Measurements from ENCODE around the gene STEAP1B. TPM values are rescaled to one million over a fixed set of nuclear protein-coding genes. Genes with fewer than 3 reads are reported as not detected.
A peak's percentile ranks its signal among the peaks of the same experiment; 100 is the strongest.
"Not testable (repeated sequence)": the region's sequence is repeated elsewhere in the genome, so short reads cannot be mapped to it uniquely, and the experiment has no call there.

STEAP1B gene
- total and polyA plus RNA-seq, 3 donors from 2014 or later: 7.4 to 11.3 (median 11.3) TPM

GRCh38 chr7:22452142-22452959 lies 47.6 kb downstream of the STEAP1B start:
- DNase-seq: peak; percentile 86
- no peaks in the 10 kb centered on the region for H3K27me3 ChIP-seq
- H3K27ac ChIP-seq: no peak overlapping the region
- no peaks in the 10 kb centered on the region for H3K9me3 ChIP-seq
- peak; percentile 29 to 78 (median 63) for TF ChIP-seq CTCF (IDR thresholded peaks at IDR 0.05)
- TF ChIP-seq POLR2A (IDR thresholded peaks at IDR 0.05): no peak
- H3K36me3 ChIP-seq (ENCODE audit: low read depth, missing control alignments): no peaks in the 10 kb centered on the region
- intact Hi-C loops (cut with DNase I; ENCODE audit: low total_unique reads): no loop called here
- H3K4me3 ChIP-seq: peak overlapping the region in 1 of 2 donors; percentile 27
- peaks cover 7% of the 10 kb centered on the region for H3K4me1 ChIP-seq
- 14 to 17% methylated on average over 19 of the region's 19 CpGs for WGBS, 2 donors

- H3K4me3 ChIP-seq; intact Hi-C loops (cut with DNase I; ENCODE audit: low total_unique reads); H3K9me3 ChIP-seq; H3K36me3 ChIP-seq (ENCODE audit: low read depth, missing control alignments); H3K27ac ChIP-seq; DNase-seq; H3K27me3 ChIP-seq: not testable (repeated sequence)
- H3K4me1 ChIP-seq: peaks cover 15% of the 10 kb centered on the region
Observed at GRCh38 chr7:22450013-22450412, 50.0 kb downstream of the STEAP1B start.

- H3K27me3 ChIP-seq: no peaks in the 10 kb centered on the region
- H3K4me3 ChIP-seq: no peak overlapping the region
- no peak for DNase-seq
- H3K27ac ChIP-seq: no peak overlapping the region
- H3K36me3 ChIP-seq (ENCODE audit: low read depth, missing control alignments): no peaks in the 10 kb centered on the region
- peaks cover 25% of the 10 kb centered on the region for H3K4me1 ChIP-seq
- H3K9me3 ChIP-seq: no peaks in the 10 kb centered on the region
- TF ChIP-seq CTCF (IDR thresholded peaks at IDR 0.05): no peak
- no peak for TF ChIP-seq POLR2A (IDR thresholded peaks at IDR 0.05)
- intact Hi-C loops (cut with DNase I; ENCODE audit: low total_unique reads): no loop called here
- 87 to 91% methylated on average over 3 of the region's 3 CpGs for WGBS, 2 donors
Observed at GRCh38 chr7:22447762-22448161, 52.2 kb downstream of the STEAP1B start.

GRCh38 chr7:22447008-22447407 lies 53.0 kb downstream of the STEAP1B start:
- no peaks in the 10 kb centered on the region for H3K9me3 ChIP-seq
- DNase-seq: no peak
- TF ChIP-seq CTCF (IDR thresholded peaks at IDR 0.05): no peak
- TF ChIP-seq POLR2A (IDR thresholded peaks at IDR 0.05): no peak
- no peaks in the 10 kb centered on the region for H3K27me3 ChIP-seq
- no peak overlapping the region for H3K4me3 ChIP-seq
- no peak overlapping the region for H3K27ac ChIP-seq
- intact Hi-C loops (cut with DNase I; ENCODE audit: low total_unique reads): no loop called here
- H3K36me3 ChIP-seq (ENCODE audit: low read depth, missing control alignments): no peaks in the 10 kb centered on the region
- H3K4me1 ChIP-seq: peaks cover 22% of the 10 kb centered on the region

- WGBS, 2 donors: 62 to 74% methylated on average over 3 of the region's 3 CpGs
- Histone ChIP-seq H3K4me3 (no peak overlapping the region), H3K36me3 (ENCODE audit: low read depth, missing control alignments) (no peaks in the 10 kb centered on the region), H3K27ac (peak overlapping the region in 1 of 2 donors; percentile 68), H3K4me1 (peaks cover 22% of the 10 kb centered on the region), H3K9me3 (no peaks in the 10 kb centered on the region), H3K27me3 (no peaks in the 10 kb centered on the region)
- intact Hi-C loops (cut with DNase I; ENCODE audit: low total_unique reads): no loop called here
- no peak for DNase-seq
- TF ChIP-seq CTCF (IDR thresholded peaks at IDR 0.05) (no peak), POLR2A (IDR thresholded peaks at IDR 0.05) (no peak)
Observed at GRCh38 chr7:22445853-22446252, 54.1 kb downstream of the STEAP1B start.
